H9 (cell line): Measurements from ENCODE around the gene ANKRD29. TPM values are rescaled to one million over a fixed set of nuclear protein-coding genes. Genes with fewer than 3 reads are reported as not detected.

ENCODE experiments used
- DNase-seq: peaks from one replicate; pipeline ENCODE4 v3.0.0-alpha.2; 2017
- H2AFZ ChIP-seq: one replicate; pipeline ENCODE4 v1.6.1; 2013; ENCODE audit warnings: mild to moderate bottlenecking, low read length, control low read depth, moderate library complexity
- H2AK5ac ChIP-seq: 2 replicates; pipeline ENCODE4 v1.6.1; 2013; ENCODE audit warnings: low read length, control low read depth, mixed read lengths; ENCODE audit not compliant: insufficient read length
- H2BK120ac ChIP-seq: one replicate; pipeline ENCODE4 v1.6.1; 2013; ENCODE audit warnings: low read depth, mild to moderate bottlenecking, low read length, control low read depth, inconsistent platforms; ENCODE audit not compliant: poor library complexity, severe bottlenecking
- H2BK12ac ChIP-seq: 2 replicates; pipeline ENCODE4 v1.6.1; 2013; ENCODE audit warnings: low read length, control low read depth, mixed read lengths, low read depth; ENCODE audit not compliant: insufficient read length
- H2BK15ac ChIP-seq: 2 replicates; pipeline ENCODE4 v1.6.1; 2013; ENCODE audit warnings: low read depth, low read length, control low read depth
- H2BK20ac ChIP-seq: one replicate; pipeline ENCODE4 v1.6.1; 2013; ENCODE audit warnings: low read depth, mild to moderate bottlenecking, low read length, control low read depth, inconsistent platforms; ENCODE audit not compliant: poor library complexity, severe bottlenecking
- H2BK5ac ChIP-seq: 2 replicates; pipeline ENCODE4 v1.6.1; 2013; ENCODE audit warnings: low read length, control low read depth, mixed read lengths; ENCODE audit not compliant: insufficient read length
- H3K14ac ChIP-seq: 2 replicates; pipeline ENCODE4 v1.6.1; 2013; ENCODE audit warnings: low read length, control low read depth; ENCODE audit not compliant: insufficient read depth
- H3K18ac ChIP-seq: 2 replicates; pipeline ENCODE4 v1.6.1; 2013; ENCODE audit warnings: low read depth, mild to moderate bottlenecking, mixed read lengths, low read length, control low read depth; ENCODE audit not compliant: insufficient read length
- H3K23ac ChIP-seq: 2 replicates; pipeline ENCODE4 v1.6.1; 2013; ENCODE audit warnings: low read length, control low read depth, mixed read lengths, low read depth; ENCODE audit not compliant: insufficient read length
- H3K23me2 ChIP-seq: 2 replicates; pipeline ENCODE4 v1.6.1; 2013; ENCODE audit warnings: low read depth, mild to moderate bottlenecking, mixed read lengths, low read length, control low read depth; ENCODE audit not compliant: insufficient read length, poor library complexity, severe bottlenecking
- H3K27ac ChIP-seq: 2 replicates; pipeline ENCODE4 v1.5.1; 2013; ENCODE audit warnings: low read length, control low read depth, mixed read lengths, low read depth; ENCODE audit not compliant: insufficient read length
- H3K27me3 ChIP-seq: 2 replicates; pipeline ENCODE4 v1.6.1; 2013; ENCODE audit warnings: low read length, control low read depth, inconsistent platforms; ENCODE audit not compliant: insufficient read depth
- H3K4ac ChIP-seq: 2 replicates; pipeline ENCODE4 v1.6.1; 2013; ENCODE audit warnings: low read depth, mild to moderate bottlenecking, control low read depth, inconsistent platforms, low read length, moderate library complexity
- H3K4me1 ChIP-seq: 2 replicates; pipeline ENCODE4 v1.6.1; 2013; ENCODE audit warnings: low read length, control low read depth, inconsistent platforms; ENCODE audit not compliant: insufficient read depth
- H3K4me2 ChIP-seq: 2 replicates; pipeline ENCODE4 v1.6.1; 2013; ENCODE audit warnings: low read length, control low read depth, mixed read lengths; ENCODE audit not compliant: insufficient read length, insufficient read depth
- H3K56ac ChIP-seq: 2 replicates; pipeline ENCODE4 v1.6.1; 2013; ENCODE audit warnings: low read depth, mild to moderate bottlenecking, mixed read lengths, low read length, control low read depth; ENCODE audit not compliant: insufficient read length
- H3K79me1 ChIP-seq: 2 replicates; pipeline ENCODE4 v1.6.1; 2013; ENCODE audit warnings: low read depth, mild to moderate bottlenecking, moderate library complexity, low read length, control low read depth, inconsistent platforms; ENCODE audit not compliant: insufficient read depth, poor library complexity, severe bottlenecking
- H3K79me2 ChIP-seq: 2 replicates; pipeline ENCODE4 v1.6.1; 2013; ENCODE audit warnings: low read length, control low read depth, inconsistent platforms; ENCODE audit not compliant: insufficient read depth
- H3K9ac ChIP-seq: 2 replicates; pipeline ENCODE4 v1.6.1; 2013; ENCODE audit warnings: low read length, control low read depth, mixed read lengths; ENCODE audit not compliant: insufficient read length; ENCODE audit errors: extremely low read depth
- H3K9me3 ChIP-seq: one replicate; pipeline ENCODE4 v1.6.1; 2013; ENCODE audit warnings: low read depth, low read length, inconsistent platforms; ENCODE audit not compliant: control insufficient read depth
- H3T11ph ChIP-seq: one replicate; pipeline ENCODE4 v1.6.1; 2013; ENCODE audit warnings: mild to moderate bottlenecking, low read length, control low read depth, inconsistent platforms
- H4K20me1 ChIP-seq: one replicate; pipeline ENCODE4 v1.6.1; 2013; ENCODE audit not compliant: control insufficient read depth, insufficient read length, insufficient read depth
- H4K5ac ChIP-seq: 2 replicates; pipeline ENCODE4 v1.6.1; 2013; ENCODE audit warnings: low read depth, mild to moderate bottlenecking, mixed read lengths, low read length, control low read depth; ENCODE audit not compliant: insufficient read length
- H4K8ac ChIP-seq: replicated peaks from 2 replicates; pipeline ENCODE4 v1.6.1; 2013; ENCODE audit warnings: low read length, control low read depth, mixed read lengths, low read depth; ENCODE audit not compliant: insufficient read length
- H4K91ac ChIP-seq: 2 replicates; pipeline ENCODE4 v1.6.1; 2013; ENCODE audit warnings: low read depth, mild to moderate bottlenecking, moderate library complexity, mixed read lengths, low read length, control low read depth; ENCODE audit not compliant: insufficient read length
- H3K27ac Mint-ChIP-seq, 3 experiments: 2 replicates in 2 of 3; 3 replicates in 1 of 3; pipeline ENCODE4 v1.8.0; 2020 to 2021; ENCODE audit warnings: mixed read lengths in 3 of 3, mild to moderate bottlenecking in 1 of 3, moderate library complexity in 1 of 3
- H3K27me3 Mint-ChIP-seq: 2 replicates; pipeline ENCODE4 v1.8.0; 2021; ENCODE audit warnings: low read depth, mild to moderate bottlenecking, moderate library complexity, mixed read lengths
- H3K36me3 Mint-ChIP-seq, 3 experiments: 2 replicates in 2 of 3; 3 replicates in 1 of 3; pipeline ENCODE4 v1.8.0; 2020 to 2021; ENCODE audit warnings: low read depth in 3 of 3, mixed read lengths in 3 of 3; ENCODE audit not compliant: insufficient read depth in 1 of 3
- H3K4me1 Mint-ChIP-seq, 2 experiments: 2 replicates each; pipeline ENCODE4 v1.8.0; 2020; ENCODE audit warnings: mixed read lengths in 2 of 2
- H3K4me3 Mint-ChIP-seq, 2 experiments: 2 replicates in 1 of 2; 3 replicates in 1 of 2; pipeline ENCODE4 v1.8.0; 2020 to 2021; ENCODE audit warnings: mild to moderate bottlenecking in 2 of 2, mixed read lengths in 2 of 2, moderate library complexity in 1 of 2
- H3K9me3 Mint-ChIP-seq, 2 experiments: 2 replicates in 1 of 2; 3 replicates in 1 of 2; pipeline ENCODE4 v1.8.0; 2020; ENCODE audit warnings: mild to moderate bottlenecking in 2 of 2, mixed read lengths in 2 of 2, moderate library complexity in 1 of 2
- WGBS: extraction: QIAGEN DNeasy Blood & Tissue Kit; methylation state at CpG from one replicate; pipeline ENCODE4 v1.1.7; 2013; ENCODE audit warnings: missing lambda C conversion rate, low lambda C conversion rate, mixed read lengths; ENCODE audit not compliant: insufficient read length; ENCODE audit errors: extremely low coverage; 5-methylcytosine and 5-hydroxymethylcytosine counted together
- total RNA-seq: library from RNA; stranded (reverse); gene quantifications from 2 replicates; pipeline ENCODE4 v1.2.1, GENCODE V29; 2021
- TF ChIP-seq, protein P1 (sequence below): fragments of 200-600 bp; sonication (generic); conservative IDR thresholded peaks from 3 replicates; pipeline ENCODE4 v1.8.0; 2021; ENCODE audit warnings: antibody characterized with exemption, mild to moderate bottlenecking

The ANKRD29 gene
- total RNA-seq, 1 experiment from 2014 or later, result 2.1 TPM

DNA sequence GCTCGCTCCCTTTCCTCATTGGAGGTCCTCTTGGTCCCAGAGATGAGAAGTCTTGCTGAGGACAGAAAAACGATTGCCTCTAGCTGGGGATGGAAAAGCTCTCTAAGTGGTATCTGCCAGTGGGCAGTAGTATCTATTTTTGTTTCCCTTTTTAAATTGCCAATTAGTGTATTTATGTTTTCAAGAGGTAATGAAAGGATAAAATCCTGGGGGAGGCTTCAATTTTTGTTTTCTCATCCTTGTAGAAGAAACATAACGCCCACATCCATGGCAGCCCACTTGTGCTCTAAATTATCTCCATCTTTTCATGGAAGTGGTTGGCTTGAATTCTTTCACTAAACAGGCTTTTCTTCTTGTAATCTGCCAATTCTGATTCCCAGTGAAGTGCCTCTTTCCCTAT lies 14.3 kb downstream of the ANKRD29 start:
- no peak overlapping the region for H2BK12ac ChIP-seq
- no peak overlapping the region for H3K23ac ChIP-seq
- no peak overlapping the region for H3K4me3 Mint-ChIP-seq
- no peak overlapping the region for H3K4ac ChIP-seq
- H3K9me3 ChIP-seq, result no peaks in the 10 kb centered on the region
- no peaks in the 10 kb centered on the region for H4K20me1 ChIP-seq
- no peak overlapping the region for H2BK20ac ChIP-seq
- H3K79me2 ChIP-seq, result no peaks in the 10 kb centered on the region
- H3K36me3 Mint-ChIP-seq, result no peaks in the 10 kb centered on the region; a peak in 1 of 7 replicates
- no peak overlapping the region for H2BK120ac ChIP-seq
- H2AK5ac ChIP-seq, result no peak overlapping the region
- no peak overlapping the region for H2BK5ac ChIP-seq
- H3K23me2 ChIP-seq, result no peaks in the 10 kb centered on the region
- no peak overlapping the region for H3K14ac ChIP-seq
- DNase-seq, result no peak
- H3T11ph ChIP-seq, result no peak overlapping the region
- H3K18ac ChIP-seq, result no peak overlapping the region
- no peak overlapping the region for H3K4me2 ChIP-seq
- no peaks in the 10 kb centered on the region for H3K79me1 ChIP-seq
- no peak overlapping the region for H2AFZ ChIP-seq
- no peak overlapping the region for H4K91ac ChIP-seq
- H3K27ac Mint-ChIP-seq, result no peak overlapping the region; a peak in 1 of 7 replicates
- no peak overlapping the region for H2BK15ac ChIP-seq
- H4K8ac ChIP-seq, result no peak overlapping the region
- TF ChIP-seq, protein P1, sequence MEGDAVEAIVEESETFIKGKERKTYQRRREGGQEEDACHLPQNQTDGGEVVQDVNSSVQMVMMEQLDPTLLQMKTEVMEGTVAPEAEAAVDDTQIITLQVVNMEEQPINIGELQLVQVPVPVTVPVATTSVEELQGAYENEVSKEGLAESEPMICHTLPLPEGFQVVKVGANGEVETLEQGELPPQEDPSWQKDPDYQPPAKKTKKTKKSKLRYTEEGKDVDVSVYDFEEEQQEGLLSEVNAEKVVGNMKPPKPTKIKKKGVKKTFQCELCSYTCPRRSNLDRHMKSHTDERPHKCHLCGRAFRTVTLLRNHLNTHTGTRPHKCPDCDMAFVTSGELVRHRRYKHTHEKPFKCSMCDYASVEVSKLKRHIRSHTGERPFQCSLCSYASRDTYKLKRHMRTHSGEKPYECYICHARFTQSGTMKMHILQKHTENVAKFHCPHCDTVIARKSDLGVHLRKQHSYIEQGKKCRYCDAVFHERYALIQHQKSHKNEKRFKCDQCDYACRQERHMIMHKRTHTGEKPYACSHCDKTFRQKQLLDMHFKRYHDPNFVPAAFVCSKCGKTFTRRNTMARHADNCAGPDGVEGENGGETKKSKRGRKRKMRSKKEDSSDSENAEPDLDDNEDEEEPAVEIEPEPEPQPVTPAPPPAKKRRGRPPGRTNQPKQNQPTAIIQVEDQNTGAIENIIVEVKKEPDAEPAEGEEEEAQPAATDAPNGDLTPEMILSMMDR, result no peak
- no peaks in the 10 kb centered on the region; the same call in 1 of the 2 replicates for H3K27me3 Mint-ChIP-seq
- H3K9ac ChIP-seq, result no peak overlapping the region
- H4K5ac ChIP-seq, result no peak overlapping the region
- no peak overlapping the region for H3K27ac ChIP-seq
- H3K56ac ChIP-seq, result no peak overlapping the region
- H3K9me3 Mint-ChIP-seq, result no peaks in the 10 kb centered on the region
- no peaks in the 10 kb centered on the region for H3K27me3 ChIP-seq
- H3K4me1 ChIP-seq, result no peaks in the 10 kb centered on the region; the same call in 1 of the 2 replicates
- H3K4me1 Mint-ChIP-seq, result peaks cover 17 to 28% of the 10 kb centered on the region in 2 experiments
- no CpG with 5 or more reads among the region's 3 CpGs for WGBS
